Sigmoid colon (tissue), 4 donors: ENCODE results near the gene HOXB6.

ENCODE experiments used
- POLR2A ChIP-seq, 2 donors: fragments of 450-650 bp; IDR thresholded peaks; one replicate each; pipeline ENCODE4 v1.6.1; 2016; ENCODE audit warnings: antibody characterized with exemption in 2 of 2, mild to moderate bottlenecking in 2 of 2, moderate library complexity in 2 of 2
- POLR2AphosphoS5 ChIP-seq, 4 donors: sonication (generic); formaldehyde crosslinking; IDR thresholded peaks; one replicate each; pipeline ENCODE4 v1.6.1; 2017; ENCODE audit warnings: antibody characterized with exemption in 4 of 4
- TF ChIP-seq, protein P1 (sequence below), 4 experiments: fragments of 450-650 bp in 3 of 4; fragments of 200-600 bp in 1 of 4; IDR thresholded peaks; one replicate each; pipeline ENCODE4 v1.5.1; 2016 to 2019; ENCODE audit warnings: antibody characterized with exemption in 4 of 4, mild to moderate bottlenecking in 3 of 4, moderate library complexity in 2 of 4

- TF ChIP-seq, protein P1, sequence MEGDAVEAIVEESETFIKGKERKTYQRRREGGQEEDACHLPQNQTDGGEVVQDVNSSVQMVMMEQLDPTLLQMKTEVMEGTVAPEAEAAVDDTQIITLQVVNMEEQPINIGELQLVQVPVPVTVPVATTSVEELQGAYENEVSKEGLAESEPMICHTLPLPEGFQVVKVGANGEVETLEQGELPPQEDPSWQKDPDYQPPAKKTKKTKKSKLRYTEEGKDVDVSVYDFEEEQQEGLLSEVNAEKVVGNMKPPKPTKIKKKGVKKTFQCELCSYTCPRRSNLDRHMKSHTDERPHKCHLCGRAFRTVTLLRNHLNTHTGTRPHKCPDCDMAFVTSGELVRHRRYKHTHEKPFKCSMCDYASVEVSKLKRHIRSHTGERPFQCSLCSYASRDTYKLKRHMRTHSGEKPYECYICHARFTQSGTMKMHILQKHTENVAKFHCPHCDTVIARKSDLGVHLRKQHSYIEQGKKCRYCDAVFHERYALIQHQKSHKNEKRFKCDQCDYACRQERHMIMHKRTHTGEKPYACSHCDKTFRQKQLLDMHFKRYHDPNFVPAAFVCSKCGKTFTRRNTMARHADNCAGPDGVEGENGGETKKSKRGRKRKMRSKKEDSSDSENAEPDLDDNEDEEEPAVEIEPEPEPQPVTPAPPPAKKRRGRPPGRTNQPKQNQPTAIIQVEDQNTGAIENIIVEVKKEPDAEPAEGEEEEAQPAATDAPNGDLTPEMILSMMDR (IDR thresholded peaks at IDR 0.05) = no peak
- TF ChIP-seq POLR2AphosphoS5 (IDR thresholded peaks at IDR 0.05) = no peak
- TF ChIP-seq POLR2A (IDR thresholded peaks at IDR 0.05) = no peak
Observed at GRCh38 chr17:48601207-48601538, 3.6 kb downstream of the HOXB6 start.
